VCaP (cell line): ENCODE data around the gene SRM.
"Not testable (repeated sequence)": the region's sequence is repeated elsewhere in the genome, so short reads cannot be mapped to it uniquely, and the experiment has no call there.

ENCODE experiments used
- H3K27ac ChIP-seq: fragments of 450-650 bp; 2 replicates; pipeline ENCODE4 v1.5.1; 2017
- CTCF ChIP-seq: fragments of 450-650 bp; conservative IDR thresholded peaks from 2 replicates; pipeline ENCODE4 v1.5.1; 2017; ENCODE audit warnings: mild to moderate bottlenecking, moderate library complexity

SRM gene

GRCh38 chr1:11070876-11071275 is 11.1 kb upstream of the SRM start:
- peak overlapping the region; percentile 56 for H3K27ac ChIP-seq
- no peak for TF ChIP-seq CTCF

DNA sequence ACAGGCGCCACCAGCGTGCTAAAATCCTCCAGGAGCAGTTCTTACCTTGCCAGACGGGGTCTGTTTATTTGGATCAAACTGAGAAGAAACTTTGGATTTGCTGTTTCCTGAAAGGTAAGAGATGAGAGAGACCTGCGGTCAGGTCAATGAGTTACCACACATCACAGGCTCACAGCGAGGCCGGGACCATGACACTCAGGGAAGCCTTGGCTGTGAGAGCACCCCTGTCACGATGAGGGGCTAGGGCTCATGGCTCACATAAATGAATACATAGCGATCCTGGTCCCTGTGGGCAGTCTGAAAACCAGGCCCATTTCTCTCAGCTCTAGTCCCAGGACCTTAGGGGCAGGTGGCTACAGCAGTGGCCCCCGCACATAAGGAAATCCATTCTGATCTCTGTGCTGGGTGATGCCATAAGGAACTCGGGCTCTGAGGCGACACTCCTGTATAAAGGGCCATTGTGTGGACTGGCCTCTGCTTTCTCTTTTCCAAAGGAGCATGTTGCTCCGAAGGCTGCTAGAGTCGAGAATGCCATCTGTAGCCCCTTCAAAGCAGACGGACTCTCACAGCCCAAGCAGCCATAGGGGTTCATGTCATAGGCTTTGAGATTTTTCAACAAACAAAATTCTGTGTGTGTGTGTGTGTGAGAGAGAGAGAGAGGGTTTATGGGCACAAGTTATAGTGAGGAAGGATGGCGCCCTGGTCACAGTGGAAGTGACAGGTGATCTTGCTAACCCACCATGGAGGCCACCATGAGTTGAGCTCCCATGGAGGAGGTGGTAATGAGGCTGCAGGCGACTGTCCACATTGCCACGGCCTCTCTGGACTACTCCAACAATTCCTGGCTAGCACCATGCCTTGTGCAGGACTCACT is 9.0 kb upstream of the SRM start:
- peak overlapping the region; percentile 24; the same call in 1 of the 2 replicates for H3K27ac ChIP-seq
- TF ChIP-seq CTCF: no peak

DNA sequence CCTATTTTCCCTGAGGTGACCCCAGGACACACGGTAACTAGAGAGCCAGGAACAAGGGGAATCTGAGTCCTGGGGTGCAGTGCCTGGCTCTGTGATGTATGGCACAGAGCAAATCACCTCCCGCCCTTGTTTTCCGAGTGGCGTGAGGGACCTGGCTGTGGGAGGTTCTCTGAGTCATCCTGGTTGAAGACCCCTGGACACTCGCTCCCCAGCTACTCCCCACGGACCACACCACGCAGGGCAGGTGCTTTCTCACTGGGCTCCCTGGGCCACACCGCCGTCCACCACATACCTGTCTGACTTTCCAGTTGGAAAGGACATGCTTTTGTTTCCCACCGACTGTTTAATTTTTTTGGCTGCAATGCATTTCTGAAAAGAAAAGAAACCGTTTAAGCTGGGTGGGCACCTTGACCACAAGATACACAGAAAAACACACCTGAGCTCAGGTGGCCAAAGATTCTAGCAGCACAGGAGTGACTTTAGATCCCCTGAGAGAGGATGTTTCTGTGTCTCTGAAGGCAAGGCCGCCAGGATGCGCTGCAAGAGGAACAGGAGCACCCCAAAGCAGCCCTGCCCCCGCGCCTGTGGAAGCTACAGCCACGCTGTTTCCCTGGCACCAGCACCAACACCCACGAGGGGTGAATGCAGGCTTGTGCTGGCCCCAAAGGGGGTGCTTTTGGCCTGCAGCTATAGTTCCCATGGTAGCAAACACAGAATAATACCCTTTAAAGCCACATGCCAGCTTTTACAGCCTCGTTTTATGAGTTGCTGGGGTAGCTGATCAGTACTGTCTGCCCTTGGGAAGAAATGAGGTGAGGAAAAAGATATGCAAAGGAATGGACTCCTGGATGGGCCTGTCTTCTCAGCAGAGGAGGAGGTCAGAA is 8.1 kb upstream of the SRM start:
- H3K27ac ChIP-seq: peak overlapping the region; percentile 24; the same call in 1 of the 2 replicates

GRCh38 chr1:11065796-11066195 is 6.0 kb upstream of the SRM start:
- no peak for TF ChIP-seq CTCF
- no peak overlapping the region for H3K27ac ChIP-seq

More for the DNA sequence above, 8.1 kb upstream of the SRM start:
- TF ChIP-seq CTCF: no peak

GRCh38 chr1:11064942-11065341 is 5.1 kb upstream of the SRM start:
- no peak overlapping the region for H3K27ac ChIP-seq
- TF ChIP-seq CTCF: no peak

DNA sequence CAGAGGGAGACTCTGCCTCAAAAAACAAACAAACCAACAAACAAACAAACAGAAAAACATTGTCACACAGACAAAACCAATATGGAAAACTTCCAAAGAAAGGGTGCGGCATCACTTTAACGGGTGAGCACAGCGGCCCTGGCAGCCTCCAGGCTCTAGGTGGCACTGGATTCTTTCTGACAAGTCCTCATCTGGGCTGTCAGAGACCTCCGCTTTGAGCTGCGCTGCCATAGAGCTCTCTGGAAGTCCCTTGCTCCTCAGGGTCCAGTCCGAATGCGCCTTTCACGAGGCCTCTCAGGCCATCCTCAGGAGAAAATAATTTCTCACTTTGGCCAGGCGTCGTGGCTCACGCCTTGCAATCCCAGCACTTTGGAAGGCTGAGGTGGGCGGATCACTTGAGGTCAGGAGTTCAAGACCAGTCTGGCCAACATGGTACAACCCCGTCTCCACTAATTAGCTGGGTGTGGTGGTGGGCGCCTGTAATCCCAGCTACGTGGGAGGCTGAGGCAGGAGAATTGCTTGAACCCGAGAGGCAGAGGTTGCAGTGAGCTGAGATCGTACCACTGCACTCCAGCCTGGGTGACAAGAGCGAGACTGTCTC is 4.2 kb upstream of the SRM start:
- H3K27ac ChIP-seq: not testable (repeated sequence)
- TF ChIP-seq CTCF: peak; percentile 55

DNA sequence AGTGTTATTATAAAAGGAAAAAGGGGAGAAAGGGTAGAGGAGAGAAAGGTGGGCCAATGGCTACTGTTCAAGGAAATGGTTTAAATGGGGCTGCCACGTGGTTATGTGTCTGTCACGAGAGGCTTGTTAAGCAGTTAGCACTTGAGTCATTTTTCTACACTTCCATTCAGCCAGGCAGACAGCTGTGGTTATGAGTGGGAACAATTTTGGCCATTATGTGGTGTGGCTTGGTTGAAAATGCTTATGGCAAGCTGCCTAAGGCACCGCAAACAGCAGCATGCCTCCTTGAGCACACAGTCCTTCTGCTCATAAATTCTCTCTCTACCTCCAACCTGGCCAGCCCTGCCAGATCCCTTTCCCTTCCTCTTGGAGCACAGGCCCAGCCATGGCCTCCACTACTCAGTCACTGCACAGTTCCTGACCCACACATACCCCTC is 3.2 kb upstream of the SRM start:
- H3K27ac ChIP-seq: peak overlapping the region; percentile 23; the same call in 1 of the 2 replicates

More for the DNA sequence above, 3.2 kb upstream of the SRM start:
- TF ChIP-seq CTCF: no peak
